Heart left ventricle (tissue), 16 donors: ENCODE measurements around the gene NTN4. TPM values are rescaled to one million over a fixed set of nuclear protein-coding genes. Genes with fewer than 3 reads are reported as not detected.

Experiments used
- ATAC-seq, 4 donors: fragments of 200-7000 bp; cut with Tn5 transposase; one replicate each; pipeline ENCODE4 v1.9.1; 2020 to 2022; ENCODE audit warnings: moderate library complexity in 4 of 4, mild to moderate bottlenecking in 3 of 4, moderate number of reproducible peaks in 1 of 4
- DNase-seq, 5 donors: peaks; one replicate each; pipeline ENCODE4 v3.0.0-alpha.2; 2020
- H3K27ac ChIP-seq, 12 donors: fragments of 200-600 bp; sonication (generic) in 4 of 12; one replicate each; pipeline versions ENCODE4 v1.5.0 to v1.8.0; 2016 to 2022; ENCODE audit warnings: mild to moderate bottlenecking in 2 of 12
- H3K27me3 ChIP-seq, 9 donors: fragments of 200-600 bp; sonication (generic) in 2 of 9; one replicate each; pipeline versions ENCODE4 v1.5.1 to v1.8.0; 2016 to 2022; ENCODE audit warnings: mild to moderate bottlenecking in 3 of 9
- H3K36me3 ChIP-seq, 9 donors: fragments of 200-600 bp; sonication (generic) in 2 of 9; one replicate each; pipeline versions ENCODE4 v1.5.0 to v1.8.0; 2018 to 2022; ENCODE audit warnings: mild to moderate bottlenecking in 2 of 9
- H3K4me1 ChIP-seq, 12 donors: fragments of 200-600 bp; sonication (generic) in 4 of 12; one replicate each; pipeline versions ENCODE4 v1.5.0 to v1.8.0; 2016 to 2022; ENCODE audit warnings: mild to moderate bottlenecking in 3 of 12
- H3K4me3 ChIP-seq, 12 donors: fragments of 200-600 bp; sonication (generic) in 4 of 12; one replicate each; pipeline versions ENCODE4 v1.5.0 to v1.8.0; 2017 to 2022; ENCODE audit warnings: mild to moderate bottlenecking in 9 of 12, moderate library complexity in 4 of 12
- H3K9me3 ChIP-seq, 12 donors: fragments of 200-600 bp; sonication (generic) in 4 of 12; one replicate each; pipeline versions ENCODE4 v1.5.0 to v1.8.0; 2016 to 2022; ENCODE audit warnings: mild to moderate bottlenecking in 1 of 12
- CTCF ChIP-seq, 12 donors: fragments of 200-600 bp; sonication (generic) in 4 of 12; IDR thresholded peaks; one replicate each; pipeline versions ENCODE4 v1.5.0 to v1.8.0; 2018 to 2022; ENCODE audit warnings: antibody characterized with exemption in 12 of 12, mild to moderate bottlenecking in 5 of 12
- POLR2A ChIP-seq, 2 donors: fragments of 450-650 bp; IDR thresholded peaks; one replicate each; pipeline ENCODE4 v1.6.1; 2017; ENCODE audit warnings: antibody characterized with exemption in 2 of 2, mild to moderate bottlenecking in 2 of 2, moderate library complexity in 2 of 2
- WGBS, 4 donors: extraction: QIAGEN DNeasy Blood & Tissue Kit in 2 of 4; methylation state at CpG; one replicate each; pipeline versions ENCODE4 v1.1.5 to v1.1.7; 2013 to 2018; 5-methylcytosine and 5-hydroxymethylcytosine counted together
- intact Hi-C, 10 donors: fragments of 100-400 bp; cut with DNase I; formaldehyde crosslinking; loops; one replicate each; pipeline versions ENCODE4 v1.11.1 to v1.14.2; 2022
- polyA plus RNA-seq, 2 donors: library from polyadenylated mRNA; stranded (reverse); fragments of 200-250 nt; gene quantifications; one replicate each; pipeline ENCODE4 v1.2.3, GENCODE V29; 2013
- total RNA-seq, 9 donors: library from RNA; depleted of rRNA in 2 of 9; stranded (reverse); fragments of >200 nt in 2 of 9; fragmentation: NEBNext Ultra II Directional in 3 of 9; extraction: Animal tissue kit (Norgen Biotek cat#: 25700) in 3 of 9; gene quantifications; one replicate each; pipeline versions ENCODE4 v1.1.0 to v1.2.4, GENCODE V29; 2016 to 2023
- donor health status: ischemic (EF 13 %, LVEDD 7.1; RV severe dilation, severe dysfunction).
- donor health status: healthy with polysubstance abuse.
- donor health status: DM: no; HTN: yes; CAD: no.
- donor health status: DM: no; HTN: no; CAD: no.
- donor health status: ischemic (EF 25% LVEDD 6.9; RV normal size, moderate dysfunction).
- donor health status: ischemic (EF 25% LVEDD 5.7; RV mildly dilated, moderate dysfunction).
- donor health status: healthy.
- donor health status: DM: yes; HTN: yes; CAD: no.
- donor health status: ischemic (EF 35%, LVEDD 5.7; RV mildly dilated, moderate dysfunction).
- donor health status: nonischemic (EF 11% LVEDD 7.7; RV severe dilation, severe dysfunction).
- donor health status: DM: yes; HTN: yes; CAD: no.
- donor health status: PGD.
- donor health status: ischemic (EF 29% LVEDD 5.4; RV normal size, mild dysfunction).
- donor health status: nonischemic (EF 23%, LVEDD 6.1; RV moderate dilation, normal function).

The NTN4 gene
- total and polyA plus RNA-seq, 11 donors = 23.9 to 116 (median 68.0) TPM

- peaks cover 0 to 34% (median 17%) of the 10 kb centered on the region in 12 donors for H3K4me1 ChIP-seq
- DNase-seq = no peak
- intact Hi-C loops = loop anchor here in 1 of 10 donors (10.0 kb wide), 1 partner anchor 66 kb away; no protein-coding TSS in a partner anchor
- 50 to 56% (median 51%) methylated on average over 2 of the region's 2 CpGs for WGBS, 4 donors
- no peaks in the 10 kb centered on the region for H3K27me3 ChIP-seq
- no peaks in the 10 kb centered on the region for H3K9me3 ChIP-seq
- TF ChIP-seq CTCF (IDR thresholded peaks at IDR 0.05) (no peak), POLR2A (IDR thresholded peaks at IDR 0.05) (no peak)
- no peak for ATAC-seq
- no peak overlapping the region for H3K27ac ChIP-seq
- no peak overlapping the region for H3K4me3 ChIP-seq
- no peaks in the 10 kb centered on the region for H3K36me3 ChIP-seq
Observed at GRCh38 chr12:95718772-95719171, 71.8 kb downstream of the NTN4 start.

- no peak overlapping the region for H3K4me3 ChIP-seq
- no peaks in the 10 kb centered on the region for H3K27me3 ChIP-seq
- DNase-seq (no peak), ATAC-seq (peak in 1 of 4 donors; percentile 68)
- intact Hi-C loops = loop anchor here in 1 of 10 donors (10.0 kb wide), 1 partner anchor 67 kb away; no protein-coding TSS in a partner anchor
- no peaks in the 10 kb centered on the region for H3K9me3 ChIP-seq
- 47 to 57% (median 52%) methylated on average over 3 of the region's 3 CpGs for WGBS, 4 donors
- peaks cover 0 to 34% (median 17%) of the 10 kb centered on the region in 12 donors for H3K4me1 ChIP-seq
- H3K36me3 ChIP-seq = peaks cover 0 to 3% (median 0%) of the 10 kb centered on the region in 9 donors
- no peak for TF ChIP-seq POLR2A (IDR thresholded peaks at IDR 0.05)
- H3K27ac ChIP-seq = peak overlapping the region in 5 of 12 donors; percentile 19 to 52 (median 26)
Observed at GRCh38 chr12:95718006-95718431, 72.5 kb downstream of the NTN4 start.

- intact Hi-C loops = loop anchor here in 1 of 10 donors (10.0 kb wide), 1 partner anchor 67 kb away; no protein-coding TSS in a partner anchor
- Histone ChIP-seq H3K27ac (peak overlapping the region in 5 of 12 donors; percentile 19 to 52 (median 26)), H3K9me3 (no peaks in the 10 kb centered on the region), H3K4me1 (peaks cover 0 to 32% (median 17%) of the 10 kb centered on the region in 12 donors), H3K36me3 (peaks cover 0 to 8% (median 0%) of the 10 kb centered on the region in 9 donors), H3K27me3 (no peaks in the 10 kb centered on the region), H3K4me3 (no peak overlapping the region)
- 79 to 90% (median 85%) methylated on average over 5 of the region's 5 CpGs for WGBS, 4 donors
- no peak for ATAC-seq
- no peak for DNase-seq
- no peak for TF ChIP-seq POLR2A (IDR thresholded peaks at IDR 0.05)
Observed at GRCh38 chr12:95717316-95717928, 73.1 kb downstream of the NTN4 start.

- peaks cover 0 to 30% (median 3%) of the 10 kb centered on the region in 9 donors for H3K36me3 ChIP-seq
- ATAC-seq (no peak), DNase-seq (no peak)
- no peak overlapping the region for H3K4me3 ChIP-seq
- intact Hi-C loops = loop anchor here in 1 of 10 donors (10.0 kb wide), 1 partner anchor 70 kb away; no protein-coding TSS in a partner anchor
- no peak for TF ChIP-seq POLR2A (IDR thresholded peaks at IDR 0.05)
- TF ChIP-seq CTCF (IDR thresholded peaks at IDR 0.05) = no peak
- 91 to 100% (median 95%) methylated on average over 1 of the region's 1 CpG for WGBS, 4 donors
- H3K4me1 ChIP-seq = peaks cover 0 to 26% (median 17%) of the 10 kb centered on the region in 12 donors
- H3K27ac ChIP-seq = no peak overlapping the region
- H3K27me3 ChIP-seq = no peaks in the 10 kb centered on the region
- no peaks in the 10 kb centered on the region for H3K9me3 ChIP-seq
Observed at GRCh38 chr12:95715177-95715576, 75.4 kb downstream of the NTN4 start.

GRCh38 chr12:95712269-95712668, 78.3 kb downstream of the NTN4 start:
- Histone ChIP-seq H3K36me3 (peaks cover 0 to 46% (median 5%) of the 10 kb centered on the region in 9 donors), H3K9me3 (no peaks in the 10 kb centered on the region), H3K27ac (no peak overlapping the region), H3K27me3 (no peaks in the 10 kb centered on the region), H3K4me1 (peaks cover 0 to 2% (median 0%) of the 10 kb centered on the region in 12 donors), H3K4me3 (no peak overlapping the region)
- no peak for TF ChIP-seq CTCF (IDR thresholded peaks at IDR 0.05)
- no peak for TF ChIP-seq POLR2A (IDR thresholded peaks at IDR 0.05)
- DNase-seq = no peak
- ATAC-seq = no peak
- WGBS, 4 donors = 94 to 97% (median 95%) methylated on average over 3 of the region's 3 CpGs
- intact Hi-C loops = loop anchor here in 1 of 10 donors (10.0 kb wide), 1 partner anchor 73 kb away; no protein-coding TSS in a partner anchor
